Motor neuron (in vitro differentiated cells): ENCODE results near the gene EDRF1. TPM values are rescaled to one million over a fixed set of nuclear protein-coding genes. Genes with fewer than 3 reads are reported as not detected.
A peak's percentile ranks its signal among the peaks of the same experiment; 100 is the strongest.

Experiments
- ATAC-seq, 8 experiments: fragments of 200-7000 bp; cut with Tn5 transposase; replicated peaks in 6 of 8; 2 replicates each; pipeline ENCODE4 v1.8.0; 2021; ENCODE audit warnings: mild to moderate bottlenecking in 8 of 8, moderate library complexity in 8 of 8
- H3K27ac ChIP-seq, 2 donors: fragments of 250-450 bp; sonication (Bioruptor Pico); 2 replicates each; pipeline ENCODE4 v1.9.0; 2021; ENCODE audit warnings: antibody characterized with exemption in 2 of 2, mild to moderate bottlenecking in 2 of 2, moderate library complexity in 1 of 2
- H3K4me1 ChIP-seq, 2 donors: fragments of 250-450 bp; sonication (Bioruptor Pico); replicated peaks in 1 of 2; 2 replicates each; pipeline ENCODE4 v1.6.1; 2021; ENCODE audit warnings: antibody characterized with exemption in 2 of 2, mild to moderate bottlenecking in 2 of 2, moderate library complexity in 1 of 2
- H3K4me3 ChIP-seq, 5 donors: fragments of 250-450 bp; sonication (Bioruptor Pico); 2 replicates each; pipeline ENCODE4 v1.9.0; 2021; ENCODE audit warnings: antibody characterized with exemption in 5 of 5, mild to moderate bottlenecking in 5 of 5, moderate library complexity in 4 of 5
- WGBS, 10 experiments: fragments of 450-650 bp; shearing (Covaris generic); methylation state at CpG; one replicate each; pipeline ENCODE4 v1.0.0; 2022; 5-methylcytosine and 5-hydroxymethylcytosine counted together
- in situ Hi-C, 9 experiments: fragments of 400-800 bp; cut with MboI; loops; one replicate each; pipeline ENCODE4 v1.15.0; 2021; ENCODE audit warnings: low sequenced_read_pairs in 9 of 9, low pct_unique_long_range_greater_than_20kb in 2 of 9; ENCODE audit not compliant: unreplicated experiment in 9 of 9
- total RNA-seq, 8 experiments: library from RNA; unstranded; fragments of 300-600 nt; gene quantifications; 2 replicates each; pipeline versions ENCODE4 v1.2.3 to v1.2.4, GENCODE V29; 2022

Gene EDRF1
- total RNA-seq, 8 experiments from 2014 or later = 22.6 to 51.2 (median 28.4) TPM

DNA sequence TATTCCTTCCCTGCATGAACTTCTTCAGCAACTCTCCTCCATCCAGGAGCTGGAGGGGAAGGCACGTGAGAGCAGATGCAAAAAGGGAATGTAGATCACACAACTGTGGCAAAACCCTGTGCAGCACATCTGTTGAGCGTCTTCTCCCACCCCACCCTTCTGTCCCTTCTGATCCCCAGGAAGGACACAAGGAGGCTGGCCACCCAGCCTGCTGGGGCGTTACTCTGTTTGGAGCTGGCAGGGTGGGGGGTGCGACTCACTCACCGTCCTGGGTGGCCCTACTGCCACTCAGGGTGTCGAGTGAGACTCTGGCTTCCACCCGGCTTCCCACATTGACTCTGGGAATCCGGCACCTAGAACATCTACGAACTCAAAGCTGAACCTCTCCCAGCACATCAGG, 66.3 kb downstream of the EDRF1 start:
- 0 to 100% (median 36%) methylated on average over 1 to 6 of the region's 9 CpGs; no CpG with 5 or more reads in 5 of the 10 experiments for WGBS, 10 experiments
- Histone ChIP-seq H3K4me1 (peaks cover 16 to 20% of the 10 kb centered on the region in 2 donors), H3K4me3 (no peak overlapping the region), H3K27ac (no peak overlapping the region)
- in situ Hi-C loops = no loop called here
- peak in 2 of 8 experiments; percentile 70 to 80 for ATAC-seq

DNA sequence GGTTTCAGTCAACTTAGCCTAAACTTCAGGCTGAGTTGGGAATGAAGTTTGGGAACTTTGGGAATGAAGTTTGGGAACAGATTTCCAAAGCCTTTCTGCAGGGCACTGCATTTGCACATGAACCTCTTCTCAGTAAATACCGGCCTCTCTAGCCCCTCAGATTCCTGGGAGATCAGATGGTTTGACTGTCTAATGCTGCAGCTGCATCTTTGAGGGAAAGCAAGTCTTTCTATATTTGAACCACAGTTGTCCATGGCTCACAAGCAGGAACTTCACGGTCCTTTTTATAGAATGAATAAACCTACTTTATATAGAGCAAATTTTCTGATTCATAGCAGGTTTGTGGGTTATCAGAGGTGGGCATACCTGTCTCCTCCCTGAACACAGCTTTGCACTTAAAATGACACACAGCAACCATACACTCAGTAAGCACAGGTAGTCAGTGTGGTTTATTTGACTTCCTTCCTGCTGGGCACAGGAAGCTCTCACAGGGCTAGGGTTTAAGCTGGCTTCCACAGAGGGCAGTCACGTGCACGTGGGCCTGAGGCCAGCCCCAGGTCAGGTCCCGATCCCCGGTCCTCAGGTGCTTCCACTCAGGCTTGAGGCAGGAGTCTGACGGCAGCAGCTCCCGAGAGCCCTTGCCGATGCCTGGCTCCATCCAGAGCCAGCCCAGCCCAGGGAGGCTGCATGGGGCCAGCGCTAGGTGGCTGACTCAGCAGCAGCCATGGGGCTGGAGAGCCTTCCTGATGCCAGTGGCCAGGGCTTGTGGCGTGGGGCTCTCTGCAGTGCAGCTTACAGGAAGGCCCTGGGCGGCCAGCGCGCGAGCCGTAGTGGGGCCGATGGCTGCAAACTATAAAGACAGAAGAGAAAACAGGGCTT, 68.9 kb downstream of the EDRF1 start:
- H3K27ac ChIP-seq = no peak overlapping the region
- no peak overlapping the region for H3K4me3 ChIP-seq
- peaks cover 0 to 7% of the 10 kb centered on the region in 2 donors for H3K4me1 ChIP-seq
- 60 to 100% (median 92%) methylated on average over 1 to 15 of the region's 17 CpGs; no CpG with 5 or more reads in 1 of the 10 experiments for WGBS, 10 experiments
- no peak for ATAC-seq
- in situ Hi-C loops = no loop called here

DNA sequence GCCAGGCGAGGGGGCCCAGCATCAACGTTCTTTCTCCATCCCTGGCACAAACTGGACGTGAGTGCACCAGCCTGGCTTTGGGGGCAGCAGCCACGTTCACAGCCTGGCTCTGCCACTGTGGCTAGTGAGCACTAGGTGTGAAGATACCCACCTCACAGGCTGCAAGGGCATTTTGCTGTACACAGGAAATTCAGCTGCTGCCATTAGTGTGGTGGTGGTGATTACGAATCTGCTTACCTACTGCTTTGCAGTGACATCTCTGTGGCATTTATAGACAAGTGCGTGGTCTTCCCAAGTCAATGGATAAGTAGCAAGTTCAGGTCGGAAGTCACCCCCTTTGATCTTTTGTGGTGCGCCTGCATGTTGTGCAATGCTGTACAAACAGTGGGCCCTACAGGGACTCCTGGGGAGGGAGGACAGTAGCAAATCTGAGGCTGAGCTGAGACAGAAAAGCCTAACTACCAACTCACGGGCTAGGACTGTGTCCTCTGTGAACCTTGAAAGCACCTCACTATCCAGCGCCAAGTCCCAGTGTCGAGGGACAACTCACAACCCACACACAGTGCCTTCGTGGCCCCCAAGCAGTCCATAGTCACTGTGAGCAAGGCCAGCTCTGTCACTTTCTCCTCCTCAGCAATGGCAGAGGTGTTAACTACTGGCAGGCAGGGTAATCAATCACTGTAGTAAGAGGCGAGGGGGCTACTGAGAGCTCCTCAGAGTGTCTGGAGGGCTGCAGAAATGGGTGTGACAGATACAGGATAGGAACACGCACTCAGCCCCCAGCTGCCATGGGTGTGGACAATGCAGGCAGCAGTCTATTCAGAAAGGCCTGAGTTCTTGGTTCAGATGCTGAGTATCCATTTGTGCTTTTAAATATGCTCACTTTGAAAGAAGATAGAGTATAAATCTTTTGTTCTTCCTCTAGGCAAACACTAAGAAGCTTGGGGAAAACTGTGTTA, 73.1 kb downstream of the EDRF1 start:
- Histone ChIP-seq H3K27ac (no peak overlapping the region), H3K4me1 (no peaks in the 10 kb centered on the region), H3K4me3 (no peak overlapping the region)
- in situ Hi-C loops = no loop called here
- ATAC-seq = peak in 3 of 8 experiments; percentile 16 to 24 (median 20)
- 40 to 100% (median 83%) methylated on average over 1 to 9 of the region's 14 CpGs; no CpG with 5 or more reads in 1 of the 10 experiments for WGBS, 10 experiments

DNA sequence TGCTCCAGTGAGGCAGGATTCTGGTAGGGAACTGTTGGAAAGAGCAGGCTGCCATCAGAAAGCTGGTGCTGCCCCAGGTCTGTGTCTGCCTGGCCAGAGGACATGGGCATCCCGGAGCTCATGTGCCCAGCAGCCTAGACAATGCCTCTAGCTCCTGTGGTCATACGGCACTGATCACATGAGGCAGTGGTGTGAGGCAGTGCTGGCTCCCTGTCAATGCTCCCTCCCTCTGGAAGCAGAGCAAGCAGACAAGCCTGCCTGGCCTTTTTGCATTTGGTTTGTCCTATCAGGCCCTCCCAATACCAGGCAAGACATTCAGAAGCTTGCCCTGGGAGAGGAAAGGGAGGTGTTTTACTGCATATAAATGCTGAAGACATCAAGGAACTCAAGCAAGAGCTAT, 75.6 kb downstream of the EDRF1 start:
- WGBS, 10 experiments = 90% methylated on average over 2 of the region's 2 CpGs; no CpG with 5 or more reads in 9 of the 10 experiments
- Histone ChIP-seq H3K4me1 (no peaks in the 10 kb centered on the region), H3K4me3 (no peak overlapping the region), H3K27ac (no peak overlapping the region)
- ATAC-seq = peak in 7 of 8 experiments; percentile 33 to 95 (median 65)
- in situ Hi-C loops = no loop called here

DNA sequence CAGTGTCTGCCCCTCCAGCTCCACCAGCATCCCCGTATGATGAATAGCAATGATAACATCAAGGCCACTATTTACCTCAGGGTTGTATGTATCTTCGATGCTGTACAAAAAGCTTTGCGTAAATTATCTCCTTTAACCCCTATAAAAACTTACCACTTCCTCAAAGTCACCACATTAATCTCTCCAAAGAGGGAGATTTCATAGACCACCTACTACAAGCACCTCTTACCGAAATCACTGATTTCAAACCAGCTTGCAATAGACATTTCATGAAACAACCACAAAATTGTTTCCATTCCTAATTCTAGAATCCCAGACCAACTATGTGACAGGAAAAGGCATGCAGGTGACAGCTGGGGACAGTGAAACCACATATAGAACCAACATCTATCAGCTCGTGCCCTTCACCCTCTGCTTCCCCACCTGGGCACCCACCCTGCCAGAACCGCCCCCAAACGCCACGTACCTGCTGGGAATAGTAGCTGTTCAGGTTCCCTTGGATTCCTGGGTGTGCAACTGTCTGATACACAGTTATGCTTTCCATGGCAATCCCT, 76.2 kb downstream of the EDRF1 start:
- Histone ChIP-seq H3K4me3 (no peak overlapping the region), H3K27ac (no peak overlapping the region), H3K4me1 (no peaks in the 10 kb centered on the region)
- in situ Hi-C loops = no loop called here
- 80 to 100% (median 92%) methylated on average over 2 to 8 of the region's 8 CpGs; no CpG with 5 or more reads in 3 of the 10 experiments for WGBS, 10 experiments
- ATAC-seq = no peak

DNA sequence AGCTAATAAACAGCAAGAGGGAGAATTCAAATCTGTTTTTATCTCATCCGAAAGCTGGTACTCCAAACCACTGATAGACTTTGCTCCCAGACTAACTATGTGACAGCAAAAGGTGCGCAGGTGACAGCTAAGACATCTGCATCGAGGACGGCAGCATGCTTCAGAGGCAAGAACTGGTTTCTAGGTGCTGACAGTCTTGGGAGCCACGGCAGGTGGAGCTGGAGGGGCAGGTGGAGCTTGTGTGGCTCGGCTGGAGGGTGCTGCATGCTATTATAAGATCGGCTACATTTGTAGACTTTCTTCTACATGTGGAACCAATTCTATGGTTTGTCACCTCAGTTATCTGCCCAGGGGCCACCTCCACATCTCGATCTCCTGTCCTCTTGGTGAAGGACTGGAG, 77.9 kb downstream of the EDRF1 start:
- 78 to 100% (median 100%) methylated on average over 1 to 5 of the region's 8 CpGs; no CpG with 5 or more reads in 3 of the 10 experiments for WGBS, 10 experiments
- H3K4me3 ChIP-seq = no peak overlapping the region
- no peaks in the 10 kb centered on the region for H3K4me1 ChIP-seq
- in situ Hi-C loops = no loop called here
- ATAC-seq = no peak
- H3K27ac ChIP-seq = no peak overlapping the region

DNA sequence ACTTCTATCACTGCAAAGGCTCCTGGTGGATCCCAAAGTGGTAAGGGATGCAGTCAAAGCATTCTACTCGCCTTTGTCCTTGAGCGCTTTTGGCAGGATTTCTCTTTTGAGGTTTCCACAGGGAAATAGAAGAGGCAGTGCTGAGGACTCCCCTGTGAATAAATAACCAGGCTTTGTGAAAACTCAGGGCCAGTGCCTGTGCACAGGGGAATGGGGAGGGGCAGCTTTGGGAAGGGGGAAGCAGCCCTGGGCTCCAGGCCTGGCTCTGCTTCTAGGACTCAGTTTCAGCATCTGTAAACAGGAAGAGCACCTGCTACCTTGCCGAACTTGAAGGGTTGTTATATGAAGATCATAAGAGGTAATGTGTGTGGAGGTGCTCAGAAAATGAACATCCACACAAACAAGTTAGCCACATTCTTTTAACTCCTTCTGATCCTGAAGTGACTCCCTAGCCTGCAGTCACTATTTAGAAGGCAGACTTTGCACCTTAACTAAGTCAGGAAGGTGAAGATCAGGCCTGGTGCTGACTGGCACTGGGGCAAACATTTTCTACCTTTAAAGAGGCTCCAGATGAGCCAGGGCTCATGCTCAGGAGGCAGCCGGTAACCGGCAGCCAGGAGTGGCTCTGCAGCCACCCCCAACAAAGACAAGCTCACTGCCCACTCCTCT, 78.6 kb downstream of the EDRF1 start:
- in situ Hi-C loops = no loop called here
- WGBS, 10 experiments = 0 to 100% (median 54%) methylated on average over 1 to 3 of the region's 5 CpGs; no CpG with 5 or more reads in 4 of the 10 experiments
- ATAC-seq = no peak
- no peaks in the 10 kb centered on the region for H3K4me1 ChIP-seq
- H3K4me3 ChIP-seq = no peak overlapping the region
- no peak overlapping the region for H3K27ac ChIP-seq

DNA sequence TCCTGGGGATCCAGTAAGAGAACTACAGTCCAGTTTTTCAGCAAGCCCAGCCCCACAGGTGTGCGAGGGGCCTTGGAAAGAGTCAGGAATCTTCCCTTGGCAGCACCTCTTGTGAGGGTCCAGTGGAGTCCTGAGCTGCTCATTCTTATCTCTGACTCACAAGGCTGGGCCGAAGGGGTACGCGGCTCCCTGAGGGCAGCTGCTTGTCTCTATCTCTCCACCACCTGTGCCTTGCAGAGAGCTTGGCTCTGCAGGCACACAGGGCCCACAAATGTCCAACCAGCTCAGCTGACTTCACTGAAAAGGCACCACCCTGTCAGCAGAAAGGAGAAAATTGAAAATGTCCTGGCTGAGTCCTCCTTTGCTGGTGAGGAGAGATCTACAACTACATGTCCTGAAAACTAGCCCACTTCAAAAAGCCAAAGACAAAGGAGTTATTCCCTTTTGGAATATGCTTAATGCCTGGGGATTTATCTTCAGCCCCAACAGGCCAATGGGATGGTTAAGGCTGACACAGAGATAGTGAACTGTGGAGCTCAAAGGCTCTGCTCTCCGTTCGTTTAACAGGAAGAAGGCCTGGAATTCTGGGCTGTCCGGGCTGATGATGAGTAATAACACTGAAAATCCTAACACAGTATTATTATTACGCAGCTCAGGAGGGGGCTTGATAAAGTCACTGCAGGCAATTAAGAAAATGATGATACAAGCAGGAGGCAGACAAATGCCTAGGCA, 80.1 kb downstream of the EDRF1 start:
- Histone ChIP-seq H3K4me1 (no peaks in the 10 kb centered on the region), H3K4me3 (no peak overlapping the region), H3K27ac (no peak overlapping the region)
- in situ Hi-C loops = no loop called here
- ATAC-seq = no peak
- 88 to 100% (median 95%) methylated on average over 2 to 4 of the region's 8 CpGs; no CpG with 5 or more reads in 4 of the 10 experiments for WGBS, 10 experiments

DNA sequence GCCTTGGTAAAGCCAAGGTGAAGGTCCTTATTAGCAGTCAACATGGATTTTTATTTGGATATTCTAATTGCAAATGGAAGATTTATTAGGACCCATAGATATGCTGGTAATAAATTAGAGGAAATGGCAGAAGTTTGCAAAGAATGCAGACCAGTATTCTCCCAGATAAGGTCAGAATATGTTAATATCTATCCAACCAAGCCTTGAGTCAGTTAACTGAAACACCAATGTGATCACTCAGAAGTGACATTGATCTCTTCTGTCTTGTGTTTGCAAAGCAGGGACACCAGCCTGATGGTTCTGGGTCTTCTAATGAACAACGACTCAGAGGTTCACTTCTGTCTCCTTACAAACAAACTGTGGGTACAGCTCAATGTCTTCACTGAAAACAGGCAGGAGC, 82.1 kb downstream of the EDRF1 start:
- WGBS, 10 experiments = 80 to 100% (median 100%) methylated on average over 1 of the region's 1 CpG; no CpG with 5 or more reads in 5 of the 10 experiments
- peak in 2 of 8 experiments; percentile 62 to 90 for ATAC-seq
- Histone ChIP-seq H3K4me3 (no peak overlapping the region), H3K27ac (no peak overlapping the region), H3K4me1 (no peaks in the 10 kb centered on the region)
- in situ Hi-C loops = no loop called here

DNA sequence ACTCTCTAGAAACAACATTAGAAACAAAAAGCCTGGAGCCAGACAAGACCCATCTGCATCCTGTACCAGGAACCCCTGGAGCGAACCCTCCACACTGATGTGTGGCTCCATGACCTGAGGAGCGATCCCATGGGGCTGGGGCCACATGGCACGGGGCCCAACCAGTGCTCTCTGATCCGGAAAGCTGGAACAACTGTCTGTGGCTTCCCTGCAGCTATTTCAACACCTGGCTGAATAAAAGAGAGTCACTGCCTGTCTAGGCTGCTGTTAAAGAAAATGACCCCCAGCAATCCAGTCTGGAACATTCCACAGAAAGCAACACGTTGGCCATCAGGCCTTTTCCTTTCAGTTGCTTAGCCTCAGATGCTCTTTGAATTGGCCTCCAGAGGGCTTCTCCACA, 82.6 kb downstream of the EDRF1 start:
- in situ Hi-C loops = no loop called here
- H3K27ac ChIP-seq = no peak overlapping the region
- WGBS, 10 experiments = 50 to 96% (median 80%) methylated on average over 1 to 4 of the region's 5 CpGs; no CpG with 5 or more reads in 5 of the 10 experiments
- no peak overlapping the region for H3K4me3 ChIP-seq
- H3K4me1 ChIP-seq = no peaks in the 10 kb centered on the region
- peak in 1 of 8 experiments; percentile 15 for ATAC-seq

DNA sequence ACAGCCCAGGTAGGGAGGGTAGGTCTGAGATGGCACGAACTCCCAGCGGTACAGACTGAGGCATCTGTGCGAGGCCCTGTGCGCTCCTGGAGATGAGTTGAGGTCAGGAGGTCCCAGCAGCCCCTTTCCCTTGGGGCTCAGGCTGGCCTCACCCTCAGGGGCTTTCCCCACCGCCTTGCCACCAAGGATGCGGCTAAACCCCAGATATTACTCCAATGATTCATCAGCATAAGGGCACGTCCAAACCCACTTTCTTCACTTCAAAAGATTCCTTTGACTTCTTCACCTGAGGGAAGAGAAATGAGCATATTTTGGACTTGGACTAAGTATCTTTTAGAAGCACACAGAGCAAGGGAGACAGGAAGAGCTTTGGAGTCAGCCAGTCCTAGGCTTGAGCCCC, 83.2 kb downstream of the EDRF1 start:
- Histone ChIP-seq H3K4me1 (no peaks in the 10 kb centered on the region), H3K4me3 (no peak overlapping the region), H3K27ac (no peak overlapping the region)
- WGBS, 10 experiments = 90 to 100% (median 100%) methylated on average over 1 to 3 of the region's 7 CpGs; no CpG with 5 or more reads in 4 of the 10 experiments
- in situ Hi-C loops = no loop called here
- ATAC-seq = no peak

DNA sequence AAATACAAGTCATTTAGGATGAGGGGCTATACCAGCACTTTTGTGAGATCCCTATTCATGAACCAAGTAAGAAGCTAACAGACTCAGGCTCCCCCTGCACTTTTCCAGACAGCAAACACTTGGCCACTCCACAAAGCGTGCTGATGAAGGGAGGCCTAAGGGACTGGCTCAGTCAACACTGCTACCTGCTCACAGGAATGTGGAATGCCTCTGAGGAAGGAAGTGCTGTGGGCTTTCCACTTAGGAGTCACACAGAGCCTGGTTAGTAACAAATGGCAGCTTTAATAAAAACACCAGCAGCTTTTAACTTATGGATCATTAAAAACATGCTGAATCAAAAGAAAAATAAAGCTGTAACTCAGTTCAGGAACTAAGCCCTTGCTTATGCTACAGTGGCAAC, 88.5 kb downstream of the EDRF1 start:
- in situ Hi-C loops = no loop called here
- ATAC-seq = no peak
- H3K27ac ChIP-seq = no peak overlapping the region
- WGBS, 10 experiments = 71 to 100% (median 80%) methylated on average over 1 of the region's 1 CpG; no CpG with 5 or more reads in 5 of the 10 experiments
- H3K4me3 ChIP-seq = no peak overlapping the region
- no peaks in the 10 kb centered on the region for H3K4me1 ChIP-seq
